NT2/D1 (cell line): ENCODE results near the gene GK.
"Not testable (repeated sequence)": the region's sequence is repeated elsewhere in the genome, so short reads cannot be mapped to it uniquely, and the experiment has no call there.

Experiments used
- YY1 ChIP-seq: IDR thresholded peaks from 2 replicates; pipeline ENCODE4 v1.6.1; 2011; ENCODE audit not compliant: insufficient read length, insufficient read depth
- ZNF274 ChIP-seq: IDR thresholded peaks from 2 replicates; pipeline ENCODE4 v1.6.1; 2011; ENCODE audit warnings: mild to moderate bottlenecking, low read depth, low read length

- TF ChIP-seq YY1, ZNF274: not testable (repeated sequence)
Observed at GRCh38 chrX:30773764-30774163, 120.5 kb downstream of the GK start.
